RWPE1 (cell line): ENCODE measurements around the gene MOCS3.

Source experiments
- CTCF ChIA-PET: fragments of 350-600 bp; sonication (Branson Sonifier 250); formaldehyde crosslinking; extraction: SDS; loops from one replicate; lab custom pipeline; 2021; lab: Yijun Ruan, JAX
- POLR2A ChIA-PET: fragments of 400-600 bp; formaldehyde crosslinking; extraction: SDS; loops from one replicate; lab custom pipeline; 2020; ENCODE audit warnings: antibody characterized with exemption; ENCODE audit not compliant: low non-redundant PET; lab: Yijun Ruan, JAX
- DNase-seq: peaks from one replicate; pipeline ENCODE4 v3.0.0; 2012; ENCODE audit warnings: low spot score
- H3K27ac ChIP-seq: fragments of 450-650 bp; 2 replicates; pipeline ENCODE4 v1.5.1; 2017
- CTCF ChIP-seq: fragments of 450-650 bp; conservative IDR thresholded peaks from 2 replicates; pipeline ENCODE4 v1.5.1; 2017; ENCODE audit warnings: low read depth, mild to moderate bottlenecking

The MOCS3 gene

GRCh38 chr20:50948132-50948785 is 10.4 kb upstream of the MOCS3 start:
- no peak for DNase-seq
- POLR2A ChIA-PET: interaction anchor here (0.6 kb wide), 1 partner anchor 157 kb away, joined by 3 read pairs; no protein-coding TSS in a partner anchor
- no peak overlapping the region for H3K27ac ChIP-seq
- CTCF ChIA-PET: interaction anchor here (0.6 to 1.8 kb wide), 5 partner anchors 11 to 260 kb away, joined by 3 to 8 read pairs (median 4); partner anchors contain the start of gene ADNP
- no peak for TF ChIP-seq CTCF

- no peak overlapping the region for H3K27ac ChIP-seq
- no peak for DNase-seq
- no peak for TF ChIP-seq CTCF
- ChIA-PET POLR2A (no interaction called here), CTCF (no interaction called here)
Observed at GRCh38 chr20:50953196-50953595, 5.4 kb upstream of the MOCS3 start.

- CTCF ChIA-PET: no interaction called here
- H3K27ac ChIP-seq: no peak overlapping the region
- POLR2A ChIA-PET: no interaction called here
- DNase-seq: no peak
- TF ChIP-seq CTCF: no peak
Observed at GRCh38 chr20:50953821-50954220, 4.8 kb upstream of the MOCS3 start.

GRCh38 chr20:50957276-50957675 is 1.3 kb upstream of the MOCS3 start:
- H3K27ac ChIP-seq: no peak overlapping the region
- DNase-seq: no peak
- POLR2A ChIA-PET: no interaction called here
- TF ChIP-seq CTCF: no peak
- CTCF ChIA-PET: interaction anchor here (0.7 to 2.7 kb wide), 4 partner anchors 15 to 638 kb away, joined by 3 to 11 read pairs (median 5); no protein-coding TSS in a partner anchor

DNA sequence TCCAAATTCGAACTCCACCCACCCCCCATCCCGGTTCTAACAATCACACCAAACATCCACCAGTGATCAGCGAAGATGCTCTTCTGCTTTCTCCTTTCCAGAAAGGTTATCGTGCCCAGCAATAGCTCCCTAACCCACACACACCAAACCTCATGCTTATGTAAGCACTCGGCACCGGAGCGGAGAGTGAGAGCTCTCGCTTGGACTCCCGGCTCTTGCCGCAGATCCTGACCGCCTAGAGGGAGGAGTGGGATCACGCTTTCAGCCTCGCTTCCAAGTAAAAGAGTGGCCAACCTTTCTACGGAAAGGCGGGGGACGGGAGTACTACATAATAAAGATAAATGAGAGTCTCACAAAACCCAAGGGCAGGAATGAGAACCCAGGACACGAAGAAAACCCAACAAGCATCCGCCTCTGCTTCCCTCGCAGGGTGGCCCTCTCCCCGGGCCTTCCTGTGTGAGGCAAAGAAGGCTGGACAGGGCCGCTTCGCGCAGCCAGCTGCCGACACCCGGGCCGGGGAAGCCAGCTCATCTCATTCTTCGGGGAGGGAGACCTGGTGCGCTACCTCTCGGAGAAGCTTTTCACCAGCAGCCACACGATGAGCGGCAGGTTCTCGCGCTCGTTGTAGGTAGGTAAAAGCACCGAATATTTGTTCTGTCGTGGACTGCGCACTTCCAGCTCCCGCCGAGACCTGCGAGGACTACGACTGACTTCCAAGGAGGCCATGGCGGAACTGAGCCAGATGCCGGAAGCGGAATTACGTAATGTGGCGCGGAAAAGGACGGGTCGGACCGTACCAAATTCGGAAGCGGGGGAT is 612 bp upstream of the MOCS3 start, which contains the start of gene DPM1:
TSS of gene DPM1 (minus strand) at position 735 of the 817 bp plus-strand sequence. CDS start at position 726, 9 bp downstream.
- TF ChIP-seq CTCF: no peak
- peak within 1 kb of the TSS; percentile 80 for H3K27ac ChIP-seq
- peak; percentile 95 for DNase-seq
- ChIA-PET CTCF (interaction anchor here (0.5 to 2.7 kb wide), 12 partner anchors 13 to 842 kb away, joined by 3 to 11 read pairs (median 4); partner anchors contain the start of gene BCAS4), POLR2A (interaction anchor here (0.5 to 2.0 kb wide), 6 partner anchors 11 to 717 kb away, joined by 3 to 10 read pairs (median 6); partner anchors contain the start of gene ADNP)

GRCh38 chr20:50959543-50960126 is 1.0 kb downstream of the MOCS3 start:
- DNase-seq: no peak
- no peak for TF ChIP-seq CTCF
- CTCF ChIA-PET: interaction anchor here (0.5 to 1.5 kb wide), 3 partner anchors 11 to 145 kb away, joined by 3 read pairs; no protein-coding TSS in a partner anchor
- H3K27ac ChIP-seq: peak overlapping the region; percentile 80; the same call in 1 of the 2 replicates
- POLR2A ChIA-PET: interaction anchor here (2.0 kb wide), 1 partner anchor 169 kb away, joined by 6 read pairs; no protein-coding TSS in a partner anchor
